ENCODE data around the gene MSANTD2.

Gene MSANTD2

DNA sequence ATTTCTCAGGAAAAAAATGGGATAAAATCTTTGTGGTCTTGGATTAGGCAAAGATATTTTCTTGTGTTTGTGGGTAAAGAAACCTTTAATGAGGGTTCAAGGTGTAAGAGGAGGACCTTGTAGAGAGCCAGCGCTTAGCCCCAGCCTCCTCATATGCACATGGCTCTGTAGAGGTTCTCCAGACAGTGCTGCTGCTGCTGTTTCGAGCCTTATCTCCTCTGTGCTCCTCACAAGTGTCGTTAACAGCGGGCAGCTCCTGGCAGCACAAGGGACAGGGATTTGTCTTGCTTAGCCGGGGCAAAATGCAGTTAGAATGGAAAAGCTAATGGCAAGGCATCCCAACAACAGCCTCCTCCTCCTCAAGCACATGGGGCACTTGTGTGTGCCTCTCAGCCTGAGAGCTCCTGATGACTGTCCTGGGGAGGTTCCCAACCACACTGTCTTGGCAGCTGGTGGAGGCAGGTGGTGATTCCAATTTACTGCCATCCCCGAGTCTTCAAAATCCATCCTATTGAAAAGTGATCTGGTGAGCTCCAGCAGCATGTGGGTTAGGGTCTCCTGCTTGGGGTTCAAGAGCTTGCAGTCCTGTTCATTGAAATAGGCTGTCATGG, 7.6 kb upstream of the MSANTD2 start:
- DNase-seq (ENCODE audit: low read depth), result no peak
- no peak overlapping the region for H3K4me3 ChIP-seq (replicated peaks; ENCODE audit: low read depth, low read length)
- TF ChIP-seq, protein P1, sequence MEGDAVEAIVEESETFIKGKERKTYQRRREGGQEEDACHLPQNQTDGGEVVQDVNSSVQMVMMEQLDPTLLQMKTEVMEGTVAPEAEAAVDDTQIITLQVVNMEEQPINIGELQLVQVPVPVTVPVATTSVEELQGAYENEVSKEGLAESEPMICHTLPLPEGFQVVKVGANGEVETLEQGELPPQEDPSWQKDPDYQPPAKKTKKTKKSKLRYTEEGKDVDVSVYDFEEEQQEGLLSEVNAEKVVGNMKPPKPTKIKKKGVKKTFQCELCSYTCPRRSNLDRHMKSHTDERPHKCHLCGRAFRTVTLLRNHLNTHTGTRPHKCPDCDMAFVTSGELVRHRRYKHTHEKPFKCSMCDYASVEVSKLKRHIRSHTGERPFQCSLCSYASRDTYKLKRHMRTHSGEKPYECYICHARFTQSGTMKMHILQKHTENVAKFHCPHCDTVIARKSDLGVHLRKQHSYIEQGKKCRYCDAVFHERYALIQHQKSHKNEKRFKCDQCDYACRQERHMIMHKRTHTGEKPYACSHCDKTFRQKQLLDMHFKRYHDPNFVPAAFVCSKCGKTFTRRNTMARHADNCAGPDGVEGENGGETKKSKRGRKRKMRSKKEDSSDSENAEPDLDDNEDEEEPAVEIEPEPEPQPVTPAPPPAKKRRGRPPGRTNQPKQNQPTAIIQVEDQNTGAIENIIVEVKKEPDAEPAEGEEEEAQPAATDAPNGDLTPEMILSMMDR (IDR thresholded peaks at IDR 0.05; ENCODE audit: low read length, missing control alignments), result no peak

DNA sequence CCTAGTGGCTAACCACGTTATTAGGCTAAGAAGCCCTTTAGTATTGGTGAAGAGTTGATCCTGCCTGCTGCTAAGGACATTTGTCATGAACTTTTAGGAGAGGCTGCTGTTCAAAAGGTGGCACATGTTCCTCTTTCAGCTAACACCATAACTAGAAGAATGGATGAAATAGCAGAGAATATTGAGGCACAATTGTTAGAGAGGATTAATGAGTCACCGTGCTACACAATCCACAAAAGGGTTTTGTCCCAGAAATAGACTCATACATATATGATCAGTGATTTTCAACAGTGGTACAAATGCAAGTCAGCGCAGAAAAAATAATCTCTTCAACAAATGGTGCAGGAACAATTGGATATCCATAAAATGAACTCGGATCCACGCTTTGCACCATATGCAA, 7.0 kb upstream of the MSANTD2 start:
- H3K4me3 ChIP-seq (replicated peaks; ENCODE audit: low read depth, low read length), result no peak overlapping the region
- TF ChIP-seq, protein P1 (IDR thresholded peaks at IDR 0.05; ENCODE audit: low read length, missing control alignments), result no peak
- no peak for DNase-seq (ENCODE audit: low read depth)

DNA sequence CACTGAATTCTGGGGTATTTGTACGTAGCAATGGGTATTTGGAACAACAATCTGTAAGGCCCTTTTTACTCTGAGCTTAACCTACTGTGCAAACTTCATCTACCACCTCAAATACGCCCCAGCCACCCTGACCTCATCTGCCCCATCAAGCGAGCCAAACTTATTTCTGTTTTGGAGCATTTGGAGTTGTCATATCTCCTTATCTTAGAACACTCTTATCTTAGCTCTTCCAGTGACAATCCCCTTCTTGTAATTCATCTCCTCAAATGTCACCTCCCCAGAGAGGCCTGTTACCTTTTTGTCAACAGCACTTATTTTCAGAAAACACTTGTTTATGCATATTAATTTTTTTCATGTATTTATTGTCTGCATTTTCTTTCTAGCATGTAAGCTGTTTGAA, 4.7 kb upstream of the MSANTD2 start:
- H3K4me3 ChIP-seq (replicated peaks; ENCODE audit: low read depth, low read length), result no peak overlapping the region
- TF ChIP-seq, protein P1 (IDR thresholded peaks at IDR 0.05; ENCODE audit: low read length, missing control alignments), result no peak
- DNase-seq (ENCODE audit: low read depth), result no peak

DNA sequence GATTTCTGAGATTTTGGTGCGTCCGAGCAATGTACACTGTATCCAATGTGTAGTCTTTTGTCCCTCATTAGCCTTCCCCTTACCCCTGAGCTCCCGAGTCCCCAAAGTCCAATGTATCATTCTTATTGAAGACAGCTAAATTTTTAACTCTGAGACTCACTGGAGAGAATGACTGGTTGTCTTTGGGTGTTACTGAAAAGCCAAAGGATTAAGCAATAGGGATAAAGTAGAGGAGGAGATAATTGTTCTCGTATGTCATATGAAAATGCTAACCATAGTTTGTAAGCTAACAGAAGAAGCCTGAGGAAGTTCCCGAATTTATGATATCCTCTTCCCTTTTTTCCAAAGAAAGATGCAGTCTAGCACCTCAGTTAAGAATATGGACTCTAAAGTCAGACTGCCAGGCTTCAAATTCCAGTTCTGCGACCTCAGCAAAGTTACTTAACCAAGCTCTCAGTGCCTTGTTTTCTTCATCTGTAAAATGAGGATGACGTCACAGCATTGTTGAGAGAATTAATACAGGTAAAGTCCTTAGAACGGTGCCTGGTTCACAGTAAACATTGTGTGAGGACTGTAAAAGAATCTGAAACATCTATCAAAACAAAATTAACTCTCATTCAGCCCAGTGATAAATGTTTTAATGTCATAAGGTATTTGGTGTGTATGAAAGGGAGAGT, 1.6 kb upstream of the MSANTD2 start:
- TF ChIP-seq, protein P1 (IDR thresholded peaks at IDR 0.05; ENCODE audit: low read length, missing control alignments), result no peak
- no peak for DNase-seq (ENCODE audit: low read depth)
- no peak overlapping the region for H3K4me3 ChIP-seq (replicated peaks; ENCODE audit: low read depth, low read length)

DNA sequence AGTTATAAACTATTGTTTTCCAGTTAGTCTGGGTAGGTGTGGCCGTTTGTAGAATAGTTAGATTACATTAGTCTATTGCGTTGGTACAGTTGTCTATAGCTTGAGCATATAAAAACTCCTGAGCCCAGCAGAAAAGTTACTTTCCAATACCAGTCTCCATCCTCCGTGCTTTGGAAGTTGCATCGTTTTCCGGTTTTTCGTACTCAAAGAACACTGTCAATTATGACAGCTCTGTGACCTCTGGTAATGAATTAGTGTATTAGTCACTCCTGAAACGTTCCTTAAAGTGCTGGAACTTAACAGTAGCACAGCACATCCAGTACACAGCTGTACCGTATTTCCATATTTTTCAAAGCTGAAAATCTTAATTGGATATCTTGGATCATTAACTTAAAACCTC, 808 bp upstream of the MSANTD2 start:
- peak; percentile 57 for DNase-seq (ENCODE audit: low read depth)
- H3K4me3 ChIP-seq (replicated peaks; ENCODE audit: low read depth, low read length), result peak overlapping the region; percentile 74
- TF ChIP-seq, protein P1 (IDR thresholded peaks at IDR 0.05; ENCODE audit: low read length, missing control alignments), result no peak

DNA sequence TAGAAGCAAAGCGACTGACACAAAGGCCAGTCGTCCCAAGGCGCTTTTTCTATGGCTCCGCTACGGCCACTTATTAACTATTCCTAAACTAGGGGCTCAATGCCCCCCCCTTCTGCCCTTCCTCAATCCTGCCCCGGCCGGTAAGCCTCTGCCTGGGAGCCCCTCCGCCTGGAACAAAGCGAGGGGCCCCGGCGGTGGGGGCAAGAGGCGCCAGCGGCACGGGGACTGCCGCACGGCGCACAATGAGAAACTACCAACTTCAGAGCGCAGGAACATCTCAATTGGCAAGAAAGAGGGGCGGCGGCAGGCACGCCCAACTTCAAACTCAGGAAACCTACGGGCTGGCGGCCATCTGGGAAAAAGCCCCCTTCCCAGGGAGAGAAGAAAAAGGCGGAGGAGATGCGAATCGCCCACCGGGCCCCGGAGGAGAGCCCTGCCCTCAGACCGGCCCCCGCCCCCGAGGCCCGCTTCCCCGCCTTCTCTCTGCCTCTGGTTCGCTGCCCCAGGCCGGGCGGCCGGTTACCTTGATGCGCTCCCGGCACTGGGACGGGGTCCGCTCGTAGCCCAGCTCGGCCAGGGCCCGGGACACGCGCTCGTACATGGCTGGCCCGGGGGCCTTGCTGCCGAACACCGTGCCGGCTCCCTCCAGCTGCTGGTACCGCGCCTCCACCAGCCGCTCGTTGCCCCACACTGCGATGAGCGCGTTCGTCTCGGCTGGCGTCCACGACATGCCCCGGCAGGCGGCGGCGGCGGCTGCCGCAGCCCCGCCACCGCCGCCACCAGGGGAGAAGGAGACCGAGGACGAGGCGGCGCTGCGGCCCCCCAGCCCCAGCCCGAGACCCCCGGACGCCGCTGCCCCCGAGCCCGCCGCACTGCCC, 619 bp downstream of the MSANTD2 start:
- no peak for DNase-seq (ENCODE audit: low read depth)
- H3K4me3 ChIP-seq (replicated peaks; ENCODE audit: low read depth, low read length), result peak overlapping the region; percentile 74

More for the DNA sequence above, 619 bp downstream of the MSANTD2 start:
- TF ChIP-seq, protein P1 (IDR thresholded peaks at IDR 0.05; ENCODE audit: low read length, missing control alignments), result no peak

All from fibroblast of pulmonary artery (primary cell).